ENCODE data around the gene WNT8B.

DNA sequence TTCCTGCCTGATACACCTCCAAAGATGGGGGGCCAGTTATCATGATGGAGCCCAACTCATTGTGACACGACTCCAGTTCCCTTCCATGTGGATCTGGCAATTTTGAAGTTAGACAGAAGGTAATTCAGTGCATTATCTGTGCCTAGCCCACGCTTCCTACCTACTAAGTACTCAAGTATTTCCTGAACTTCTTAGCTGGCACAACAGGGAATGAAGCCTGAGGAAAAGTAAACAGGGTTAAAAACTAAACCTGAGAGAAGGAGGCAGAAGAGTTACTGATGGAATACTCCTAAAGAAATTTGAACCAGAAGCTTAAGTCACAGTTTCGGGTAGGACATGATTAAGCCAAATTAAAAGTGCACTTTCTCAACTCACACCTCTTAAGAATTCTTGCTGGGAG is 58.0 kb downstream of the WNT8B start:
- TF ChIP-seq POLR2AphosphoS5 (IDR thresholded peaks at IDR 0.05; ENCODE audit: low read length) = no peak
- TF ChIP-seq FOXK2 (IDR thresholded peaks at IDR 0.05) = no peak
- no peak for TF ChIP-seq CHD4 (IDR thresholded peaks at IDR 0.05)
- TF ChIP-seq SRF (IDR thresholded peaks at IDR 0.05; ENCODE audit: low read depth in 2 of 2, low read length in 2 of 2) = no peak
- no peak for TF ChIP-seq MEF2A (IDR thresholded peaks at IDR 0.05; ENCODE audit: insufficient read depth, low read depth, low read length)
- TF ChIP-seq, protein P1, sequence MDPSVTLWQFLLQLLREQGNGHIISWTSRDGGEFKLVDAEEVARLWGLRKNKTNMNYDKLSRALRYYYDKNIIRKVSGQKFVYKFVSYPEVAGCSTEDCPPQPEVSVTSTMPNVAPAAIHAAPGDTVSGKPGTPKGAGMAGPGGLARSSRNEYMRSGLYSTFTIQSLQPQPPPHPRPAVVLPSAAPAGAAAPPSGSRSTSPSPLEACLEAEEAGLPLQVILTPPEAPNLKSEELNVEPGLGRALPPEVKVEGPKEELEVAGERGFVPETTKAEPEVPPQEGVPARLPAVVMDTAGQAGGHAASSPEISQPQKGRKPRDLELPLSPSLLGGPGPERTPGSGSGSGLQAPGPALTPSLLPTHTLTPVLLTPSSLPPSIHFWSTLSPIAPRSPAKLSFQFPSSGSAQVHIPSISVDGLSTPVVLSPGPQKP (IDR thresholded peaks at IDR 0.05; ENCODE audit: low read depth, low read length) = no peak
- no peak for TF ChIP-seq RELA (IDR thresholded peaks at IDR 0.05; ENCODE audit: borderline replicate concordance, partially characterized antibody)
- TF ChIP-seq BCL11A (IDR thresholded peaks at IDR 0.05; ENCODE audit: low read depth, low read length) = no peak
- TF ChIP-seq TAF1 (IDR thresholded peaks at IDR 0.05; ENCODE audit: borderline replicate concordance, low read depth, low read length) = no peak
- TF ChIP-seq, protein P2, sequence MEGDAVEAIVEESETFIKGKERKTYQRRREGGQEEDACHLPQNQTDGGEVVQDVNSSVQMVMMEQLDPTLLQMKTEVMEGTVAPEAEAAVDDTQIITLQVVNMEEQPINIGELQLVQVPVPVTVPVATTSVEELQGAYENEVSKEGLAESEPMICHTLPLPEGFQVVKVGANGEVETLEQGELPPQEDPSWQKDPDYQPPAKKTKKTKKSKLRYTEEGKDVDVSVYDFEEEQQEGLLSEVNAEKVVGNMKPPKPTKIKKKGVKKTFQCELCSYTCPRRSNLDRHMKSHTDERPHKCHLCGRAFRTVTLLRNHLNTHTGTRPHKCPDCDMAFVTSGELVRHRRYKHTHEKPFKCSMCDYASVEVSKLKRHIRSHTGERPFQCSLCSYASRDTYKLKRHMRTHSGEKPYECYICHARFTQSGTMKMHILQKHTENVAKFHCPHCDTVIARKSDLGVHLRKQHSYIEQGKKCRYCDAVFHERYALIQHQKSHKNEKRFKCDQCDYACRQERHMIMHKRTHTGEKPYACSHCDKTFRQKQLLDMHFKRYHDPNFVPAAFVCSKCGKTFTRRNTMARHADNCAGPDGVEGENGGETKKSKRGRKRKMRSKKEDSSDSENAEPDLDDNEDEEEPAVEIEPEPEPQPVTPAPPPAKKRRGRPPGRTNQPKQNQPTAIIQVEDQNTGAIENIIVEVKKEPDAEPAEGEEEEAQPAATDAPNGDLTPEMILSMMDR (IDR thresholded peaks at IDR 0.05 in 2 of 3, conservative IDR thresholded peaks at IDR 0.05 in 1 of 3; ENCODE audit: control insufficient read depth in 2 of 3, extremely low read depth in 1 of 3, insufficient read depth in 1 of 3, low read depth in 3 of 3, low read length in 3 of 3) = no peak
- TF ChIP-seq POLR2A (IDR thresholded peaks at IDR 0.05; ENCODE audit: low read depth, low read length) = no peak

Data from GM12878 (cell line).